ENCODE results near the gene CDK15.
A peak's percentile ranks its signal among the peaks of the same experiment; 100 is the strongest.
"Not testable (repeated sequence)": the region's sequence is repeated elsewhere in the genome, so short reads cannot be mapped to it uniquely, and the experiment has no call there.

Gene CDK15

GRCh38 chr2:201795607-201796477, 10.5 kb upstream of the CDK15 start:
- TF ChIP-seq CTCF (IDR thresholded peaks at IDR 0.05; ENCODE audit: borderline replicate concordance, control extremely low read depth, extremely low read depth, insufficient read depth, missing control alignments): no peak

GRCh38 chr2:201796478-201796865, 9.9 kb upstream of the CDK15 start:
- no peak for TF ChIP-seq CTCF (IDR thresholded peaks at IDR 0.05; ENCODE audit: borderline replicate concordance, control extremely low read depth, extremely low read depth, insufficient read depth, missing control alignments)
- in situ Hi-C loops (cut with MboI; ENCODE audit: low sequenced_read_pairs, unreplicated experiment): no loop called here
- no peak for DNase-seq (ENCODE audit: low spot score)

More at GRCh38 chr2:201795607-201796477, 10.5 kb upstream of the CDK15 start:
- peak; percentile 63 for DNase-seq (ENCODE audit: low spot score)
- in situ Hi-C loops (cut with MboI; ENCODE audit: low sequenced_read_pairs, unreplicated experiment): no loop called here

- no peak for TF ChIP-seq CTCF (IDR thresholded peaks at IDR 0.05; ENCODE audit: borderline replicate concordance, control extremely low read depth, extremely low read depth, insufficient read depth, missing control alignments)
- no peak for DNase-seq (ENCODE audit: low spot score)
- in situ Hi-C loops (cut with MboI; ENCODE audit: low sequenced_read_pairs, unreplicated experiment): no loop called here
Observed at GRCh38 chr2:201797175-201797840, 9.0 kb upstream of the CDK15 start.

GRCh38 chr2:201798252-201798913, 8.0 kb upstream of the CDK15 start:
- in situ Hi-C loops (cut with MboI; ENCODE audit: low sequenced_read_pairs, unreplicated experiment): no loop called here
- DNase-seq (ENCODE audit: low spot score): no peak

GRCh38 chr2:201798914-201799285, 7.4 kb upstream of the CDK15 start:
- DNase-seq (ENCODE audit: low spot score); in situ Hi-C loops (cut with MboI; ENCODE audit: low sequenced_read_pairs, unreplicated experiment): not testable (repeated sequence)

More at GRCh38 chr2:201798252-201798913, 8.0 kb upstream of the CDK15 start:
- no peak for TF ChIP-seq CTCF (IDR thresholded peaks at IDR 0.05; ENCODE audit: borderline replicate concordance, control extremely low read depth, extremely low read depth, insufficient read depth, missing control alignments)

GRCh38 chr2:201807452-201807999, 1.2 kb downstream of the CDK15 start:
- in situ Hi-C loops (cut with MboI; ENCODE audit: low sequenced_read_pairs, unreplicated experiment): no loop called here
- TF ChIP-seq CTCF (IDR thresholded peaks at IDR 0.05; ENCODE audit: borderline replicate concordance, control extremely low read depth, extremely low read depth, insufficient read depth, missing control alignments): no peak
- DNase-seq (ENCODE audit: low spot score): no peak
